Islet of Langerhans (tissue), 1 donor: ENCODE data around the gene RAMACL.
"Not testable (repeated sequence)": the region's sequence is repeated elsewhere in the genome, so short reads cannot be mapped to it uniquely, and the experiment has no call there.

Source experiments
- FAIRE-seq: peaks from one replicate; lab custom pipeline; 2011; peaks lifted over from hg19 to GRCh38; lab: Jason Lieb, UNC

RAMACL gene

DNA sequence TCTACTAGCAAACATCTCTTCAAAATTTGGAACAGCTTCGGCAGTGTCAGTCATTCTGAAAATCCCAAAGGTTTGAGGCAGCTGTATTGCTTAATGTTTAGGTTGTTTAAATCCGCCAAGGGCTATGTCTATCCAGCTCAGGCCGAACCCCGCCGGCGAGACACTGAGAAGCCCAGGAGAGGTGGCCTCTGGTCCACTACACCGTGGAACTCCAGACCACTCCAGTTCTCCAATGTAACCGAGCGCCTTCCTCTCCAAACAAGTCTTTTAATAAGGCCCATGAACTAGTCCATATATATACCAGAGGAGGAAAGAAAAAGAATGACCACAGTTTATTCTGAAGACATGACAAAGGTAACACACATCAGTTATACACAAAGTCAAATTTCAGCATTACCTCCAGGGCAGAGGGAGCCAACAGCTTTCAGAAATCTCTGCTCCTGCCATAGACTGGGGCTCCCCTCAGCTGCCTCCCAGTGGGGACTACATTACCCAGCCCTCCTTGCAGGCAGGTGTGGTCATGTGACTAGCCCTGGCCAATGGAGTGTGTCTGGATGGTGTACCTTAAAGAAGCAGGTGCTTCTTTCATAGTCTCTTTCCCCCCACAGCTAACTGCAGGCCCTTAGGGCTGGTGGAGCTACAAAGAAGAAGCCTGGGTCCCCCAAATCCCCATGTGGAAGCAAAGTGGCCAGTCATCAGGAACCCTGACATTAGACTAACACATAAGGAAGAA is at the start of gene RAMACL:
RAMACL (minus strand) TSS at position 255 of the 733 bp plus-strand sequence; CDS start at position 54, 201 bp downstream.
- no peak for FAIRE-seq

DNA sequence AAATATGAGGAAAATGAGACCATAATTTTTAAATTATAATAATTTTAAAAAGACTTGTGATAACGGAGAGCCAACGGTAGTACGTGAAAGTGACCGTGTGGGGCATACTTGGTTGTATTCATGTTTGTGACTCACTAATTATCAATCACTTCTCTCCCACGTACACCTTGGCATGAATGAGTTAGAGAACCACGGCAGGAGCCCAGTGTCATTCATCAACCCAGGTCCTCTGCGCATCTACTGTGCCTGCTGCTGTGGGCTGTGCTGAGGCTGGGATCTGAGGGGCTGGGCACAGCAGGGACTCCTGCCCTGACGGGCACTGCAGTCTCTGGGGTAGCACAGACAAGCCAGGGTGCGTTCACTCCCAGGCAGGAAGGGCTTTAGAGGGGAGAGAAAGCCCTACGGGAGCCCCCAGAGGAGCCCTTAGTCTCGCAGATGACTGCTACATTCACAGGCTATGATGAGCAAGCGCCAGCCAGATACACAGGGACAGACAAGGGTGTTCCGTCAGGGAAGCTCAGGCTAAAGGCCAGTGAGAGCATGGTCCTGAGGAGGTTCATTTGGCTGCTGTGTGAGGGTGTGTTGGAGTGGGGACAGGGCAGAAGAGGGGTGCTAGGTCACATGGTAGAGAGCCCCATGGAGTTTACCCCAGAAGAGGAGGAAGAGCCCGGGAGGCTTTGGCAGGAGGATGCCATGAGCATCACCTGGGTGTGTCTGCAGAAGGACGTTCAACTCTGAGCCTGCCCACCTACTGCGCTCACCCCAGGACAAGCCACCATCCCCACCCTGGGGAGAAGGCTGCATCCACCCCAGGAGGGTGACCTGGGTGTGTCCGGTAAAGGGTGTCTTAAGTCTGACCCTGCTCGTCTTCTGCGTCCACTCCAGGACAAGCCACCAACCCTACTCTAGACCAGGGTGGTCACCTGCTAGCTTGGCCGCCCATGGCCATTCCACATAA is 48.8 kb upstream of the RAMACL start:
- FAIRE-seq = no peak

DNA sequence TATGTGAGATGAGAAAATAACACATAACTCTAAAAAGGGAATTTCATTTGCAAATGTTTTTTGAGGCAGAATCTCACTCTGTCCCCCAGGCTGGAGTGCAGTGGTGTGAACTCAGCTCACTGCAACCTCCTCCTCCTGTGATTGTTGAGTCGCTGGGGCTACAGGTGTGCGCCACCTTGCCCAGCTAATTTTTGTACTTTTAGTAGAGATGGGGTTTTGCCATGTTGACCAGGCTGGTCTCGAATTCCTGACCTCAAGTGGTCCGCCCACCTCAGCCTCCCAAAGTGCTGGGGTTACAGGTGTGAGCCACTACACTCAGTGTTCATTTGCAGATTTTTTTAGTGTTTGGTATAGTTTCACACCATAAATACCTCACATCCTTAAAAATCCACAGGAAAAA is 48.1 kb upstream of the RAMACL start:
- FAIRE-seq = not testable (repeated sequence)

DNA sequence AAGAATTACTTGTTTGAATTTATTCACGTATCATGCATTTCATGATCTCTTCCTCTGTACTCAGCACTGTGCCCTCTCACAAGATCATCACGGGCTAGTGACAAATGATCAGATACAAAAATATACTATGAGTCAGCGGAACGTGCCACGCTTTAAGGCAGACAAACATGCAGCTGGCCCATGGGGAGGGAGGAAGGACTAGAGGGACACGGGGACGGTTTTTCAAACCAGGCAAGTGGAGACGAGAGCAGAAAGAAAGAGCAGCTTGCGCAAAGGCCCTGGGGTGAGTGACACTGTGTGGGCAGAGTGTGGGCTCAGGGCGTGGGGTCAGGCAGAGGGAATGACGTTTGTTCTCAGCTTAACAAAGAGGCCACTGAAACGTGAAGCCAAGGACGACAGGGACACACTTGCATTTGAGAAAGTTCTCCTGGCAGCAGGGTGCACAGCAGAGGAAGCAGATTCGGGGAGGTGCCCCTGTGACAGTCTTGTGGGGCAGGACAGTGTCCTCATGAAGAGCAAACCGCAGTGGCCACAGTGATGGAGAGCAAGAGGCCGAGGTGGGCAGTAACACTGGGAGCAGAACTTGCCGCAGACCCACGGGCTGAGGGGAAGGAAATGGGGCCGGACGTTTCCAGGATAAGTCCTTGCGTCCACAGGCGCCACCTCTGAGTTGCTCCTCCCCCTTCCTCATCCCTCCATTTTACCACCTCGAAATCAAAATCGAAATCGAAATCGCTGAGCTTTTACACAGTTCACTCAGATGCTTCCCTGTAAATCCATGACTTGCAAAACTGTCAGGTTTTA is 47.5 kb upstream of the RAMACL start:
- FAIRE-seq = no peak

DNA sequence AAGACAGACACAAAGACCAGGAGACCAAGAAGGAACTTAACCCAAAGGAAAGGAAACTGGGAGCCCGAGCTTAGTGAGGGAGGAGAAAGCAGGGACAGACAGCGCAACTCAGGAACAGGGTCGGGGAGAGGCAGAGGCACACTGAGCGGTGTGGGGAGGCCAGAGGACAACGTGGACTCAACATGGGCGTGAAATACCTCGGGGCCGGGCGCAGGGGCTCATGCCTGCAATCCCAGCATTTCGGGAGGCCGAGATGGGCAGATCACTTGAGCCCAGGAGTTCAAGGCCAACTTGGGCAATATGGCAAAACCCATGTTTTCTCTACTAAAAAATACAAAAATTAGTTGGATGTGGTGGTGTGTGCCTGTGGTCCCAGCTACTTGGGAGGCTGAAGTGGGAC is 46.3 kb upstream of the RAMACL start:
- FAIRE-seq = no peak

DNA sequence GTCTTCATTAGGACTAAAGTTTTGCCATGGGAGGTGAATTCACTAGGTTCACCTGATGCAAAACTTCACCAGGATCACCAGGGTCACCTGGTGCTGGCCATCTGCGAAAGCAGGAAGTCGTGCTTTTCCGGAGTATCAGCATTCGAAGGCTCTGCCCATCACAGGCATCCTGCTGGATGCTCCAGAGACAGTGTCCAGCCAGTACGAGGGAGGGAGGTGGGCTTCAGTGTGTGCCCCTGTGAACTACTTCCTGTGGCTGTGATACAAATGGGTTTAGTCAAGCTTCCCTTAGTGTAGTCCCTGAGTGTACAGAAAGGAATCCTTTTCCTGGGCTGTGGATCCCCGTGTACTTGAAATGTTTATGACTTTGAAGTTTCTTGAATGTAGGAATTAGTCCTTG is 44.0 kb upstream of the RAMACL start:
- no peak for FAIRE-seq

DNA sequence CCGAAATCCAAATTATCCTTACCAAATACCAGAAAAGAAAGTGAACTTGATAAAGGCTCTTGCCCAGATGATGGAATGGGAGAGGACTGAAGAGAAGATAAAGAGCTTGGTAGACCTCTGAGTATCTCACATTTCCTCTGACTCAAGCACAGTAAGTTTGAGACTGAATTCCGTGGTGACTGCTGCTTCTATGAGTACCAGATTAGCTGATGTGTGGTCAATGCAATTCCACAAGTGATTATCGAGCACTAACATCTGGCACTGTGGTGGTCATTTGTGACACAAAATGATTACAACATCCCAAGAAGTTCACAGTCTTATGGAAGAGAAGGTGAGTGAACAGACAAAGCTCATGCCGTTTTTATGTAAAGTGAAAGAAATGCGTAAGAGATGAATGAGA is 43.1 kb upstream of the RAMACL start:
- FAIRE-seq = no peak

DNA sequence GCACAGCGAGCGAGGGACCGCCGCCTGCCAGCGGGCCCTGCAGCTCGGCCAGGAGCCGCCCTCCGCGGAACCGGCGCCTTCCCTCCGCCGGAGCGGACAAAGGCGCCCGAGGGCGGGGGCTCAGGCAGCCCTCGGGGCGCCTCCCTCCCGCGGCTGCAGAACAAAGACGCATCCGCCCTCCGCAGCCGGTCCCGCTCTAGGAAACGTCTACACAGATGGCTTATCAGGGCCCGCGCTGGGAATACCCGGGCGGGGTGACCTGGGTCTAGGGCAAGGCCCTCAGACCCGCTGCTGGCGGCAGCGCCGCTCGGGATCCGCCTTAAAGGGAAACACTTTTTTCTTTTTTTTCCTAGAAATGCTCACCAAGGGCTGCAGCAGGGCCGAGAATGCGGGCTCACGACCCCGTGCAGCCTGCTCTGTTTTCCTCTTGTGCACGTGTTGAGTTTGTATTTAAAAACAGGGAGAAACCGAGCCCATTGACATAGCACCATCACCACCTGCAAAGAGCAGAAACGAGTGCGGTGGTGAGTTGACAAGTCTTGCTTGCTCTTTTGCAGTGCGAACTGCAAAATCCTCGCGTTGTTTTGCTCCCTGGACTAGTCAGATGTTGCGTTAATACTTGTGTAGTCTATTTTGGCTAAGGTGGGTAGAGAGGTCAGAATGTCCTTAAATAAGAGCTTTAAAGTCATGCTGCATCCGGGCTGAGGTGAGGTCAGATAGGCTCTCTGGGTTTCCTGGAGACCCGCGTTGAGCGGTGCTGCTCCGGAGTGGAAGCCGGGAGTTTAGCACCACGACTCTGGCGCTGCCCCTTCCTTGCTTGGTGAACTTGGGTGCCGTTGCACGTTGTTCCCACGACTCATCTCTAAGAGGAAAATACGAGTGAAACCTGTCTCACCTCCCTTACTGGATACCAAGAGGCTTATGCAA is 41.7 kb upstream of the RAMACL start:
- FAIRE-seq = no peak

DNA sequence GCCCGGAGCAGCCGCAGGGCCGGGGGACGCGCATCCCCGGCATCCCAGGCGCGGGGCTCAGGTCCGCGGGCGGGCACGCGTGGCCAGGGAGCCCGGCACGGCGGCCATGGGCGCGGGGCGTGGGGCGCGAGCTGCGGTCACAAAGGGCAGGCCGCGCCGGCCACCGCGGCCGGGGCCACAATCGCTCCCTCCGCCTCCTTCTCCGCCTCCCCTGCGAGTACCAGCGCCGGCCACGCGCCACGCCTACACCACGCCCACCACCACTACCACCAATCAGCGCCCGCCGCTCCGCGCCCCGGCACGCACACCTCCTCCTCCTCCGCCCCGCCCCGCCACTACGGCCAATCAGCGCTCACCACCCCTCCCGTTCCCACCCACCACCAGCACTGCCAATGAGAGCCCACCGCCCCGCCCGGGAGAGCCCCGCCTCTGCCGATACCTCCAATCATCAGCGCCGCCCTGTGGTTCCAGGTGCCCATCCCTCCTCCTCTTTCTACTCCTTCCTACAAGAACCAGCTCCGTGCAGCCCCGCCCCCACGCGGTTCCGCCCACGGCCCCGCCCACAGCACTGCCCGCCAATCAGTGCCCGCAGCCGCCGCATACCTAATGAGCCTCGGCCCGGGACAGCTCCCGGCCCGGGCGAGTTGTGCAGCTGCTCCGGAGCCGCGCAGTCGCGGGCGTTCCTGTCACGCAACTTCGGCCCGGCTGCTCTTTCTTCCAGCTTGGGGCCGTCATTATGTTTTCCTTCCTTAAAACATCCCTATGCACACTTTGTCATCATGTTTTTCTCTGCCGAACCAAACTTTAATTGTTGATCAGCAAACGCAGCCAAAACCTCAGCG is 40.8 kb upstream of the RAMACL start, which contains the start of gene RPS6KA2:
RPS6KA2 (minus strand) TSS at position 219 of the 842 bp plus-strand sequence. CDS start 232 bp downstream, outside the sequence.
- no peak for FAIRE-seq

DNA sequence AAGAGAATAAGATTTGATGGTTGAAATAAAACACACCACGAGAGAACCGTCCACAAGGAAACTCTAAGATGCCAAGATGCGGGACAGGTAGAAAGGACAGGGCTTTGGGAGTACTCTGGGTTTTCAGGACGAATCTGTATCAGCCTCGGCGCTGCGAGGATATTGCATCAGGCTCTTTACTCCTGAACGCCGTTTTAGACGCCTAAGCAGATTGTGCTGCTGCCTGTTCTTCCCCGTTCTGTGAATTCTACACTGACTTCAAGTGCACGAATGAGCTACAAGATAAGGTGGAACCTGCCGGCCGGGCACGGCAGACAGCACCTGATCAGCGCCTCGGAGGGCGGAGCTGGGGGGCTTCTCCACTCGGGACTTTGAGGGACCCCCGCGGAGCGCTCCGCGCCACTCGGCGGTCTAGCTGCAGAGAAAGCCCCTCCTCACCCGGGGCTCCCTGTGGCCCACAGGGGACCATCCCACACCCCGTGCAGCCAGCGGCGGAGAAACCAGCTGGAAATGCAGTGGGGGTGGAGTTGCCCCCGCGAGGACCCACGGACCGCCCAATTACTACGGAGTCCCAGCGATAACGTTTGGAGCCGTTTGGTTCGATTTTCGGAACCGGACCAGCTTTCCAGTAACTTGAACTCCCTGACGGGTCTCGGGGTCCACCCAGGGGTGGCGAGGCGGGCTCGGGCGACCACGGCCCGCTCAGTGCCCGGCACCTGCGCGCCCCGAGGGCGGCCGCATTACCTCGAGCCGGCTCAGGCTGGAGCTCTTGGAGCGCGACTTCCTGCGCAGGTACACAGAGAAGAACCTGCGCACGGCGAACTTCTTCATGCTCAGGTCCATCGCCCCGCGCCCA is 39.9 kb upstream of the RAMACL start:
- no peak for FAIRE-seq

DNA sequence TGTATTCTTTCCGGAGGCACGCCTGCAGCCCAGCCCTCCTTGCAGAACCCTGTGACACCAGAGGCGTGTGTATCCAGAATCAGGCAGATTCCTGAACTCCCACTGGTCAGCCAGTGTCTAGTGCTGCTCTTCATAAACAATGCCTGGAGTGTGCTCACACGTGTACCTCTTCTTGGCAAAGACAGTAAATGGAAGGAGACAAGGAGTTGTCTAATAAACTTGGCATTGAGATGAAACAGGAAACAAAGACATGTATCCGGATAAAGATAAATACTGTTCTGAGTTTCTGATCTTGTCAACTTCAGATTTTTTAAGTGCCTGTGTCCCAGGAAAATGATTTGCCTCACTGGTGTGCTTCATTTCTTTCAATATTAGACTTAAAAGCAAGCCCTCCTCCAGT is 38.9 kb upstream of the RAMACL start:
- FAIRE-seq = no peak

DNA sequence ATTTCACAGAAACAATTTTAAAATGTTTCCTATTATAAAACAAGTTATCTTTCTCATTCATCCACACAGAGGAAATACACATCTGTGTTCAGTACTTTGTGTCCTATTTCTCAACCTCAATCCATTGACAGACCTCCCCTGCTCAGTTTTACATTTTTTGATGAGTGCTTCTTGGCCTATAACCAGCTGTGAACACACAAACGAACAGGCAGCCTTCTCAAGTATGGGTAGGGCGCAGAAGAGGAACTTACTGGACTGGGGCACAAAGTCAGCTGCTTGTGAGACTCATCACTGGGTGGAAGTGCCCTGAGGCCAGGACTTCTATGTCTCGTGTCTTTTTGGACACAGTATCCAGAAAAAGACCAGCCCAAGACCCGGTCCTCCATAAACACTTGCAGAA is 37.8 kb upstream of the RAMACL start:
- FAIRE-seq = no peak

DNA sequence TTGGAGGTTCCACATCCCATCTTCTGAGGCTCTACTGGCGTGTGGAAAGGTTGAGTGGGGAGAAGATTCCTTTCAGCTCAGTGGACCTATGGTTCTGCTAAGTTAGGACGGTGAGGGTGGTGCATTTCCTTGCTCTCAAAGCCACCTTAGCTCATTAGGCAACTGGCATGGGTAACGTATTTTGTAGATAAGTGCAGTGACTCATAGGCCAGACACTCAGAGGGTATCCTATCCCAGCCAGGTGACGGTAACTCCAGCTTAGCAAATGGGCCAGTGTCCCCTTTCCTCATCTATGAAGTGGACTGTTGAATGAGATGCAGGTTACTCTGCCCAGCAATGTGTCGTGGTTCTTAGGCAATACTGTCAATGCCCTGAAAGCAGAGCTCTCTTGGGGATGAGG is 36.8 kb upstream of the RAMACL start:
- no peak for FAIRE-seq

DNA sequence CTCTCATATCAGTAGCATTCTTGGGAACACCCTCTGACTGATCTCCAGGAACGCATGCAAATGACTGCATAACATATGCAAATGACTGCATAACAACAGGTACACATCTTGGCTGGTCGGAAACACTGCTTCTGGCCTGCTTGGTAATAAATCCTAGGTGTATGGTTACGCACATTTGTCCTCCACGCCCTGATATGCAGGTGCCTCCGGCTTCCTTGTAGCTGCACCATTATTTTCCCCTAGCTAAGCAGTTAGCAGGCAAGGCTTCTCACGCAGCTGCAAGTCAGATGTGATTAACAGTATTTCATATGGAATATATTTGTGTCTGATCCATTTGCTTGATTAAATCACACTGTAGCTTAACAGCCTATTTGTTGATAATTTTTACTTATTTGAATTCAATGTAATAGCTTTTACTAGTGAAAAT is 34.6 kb upstream of the RAMACL start:
- no peak for FAIRE-seq

DNA sequence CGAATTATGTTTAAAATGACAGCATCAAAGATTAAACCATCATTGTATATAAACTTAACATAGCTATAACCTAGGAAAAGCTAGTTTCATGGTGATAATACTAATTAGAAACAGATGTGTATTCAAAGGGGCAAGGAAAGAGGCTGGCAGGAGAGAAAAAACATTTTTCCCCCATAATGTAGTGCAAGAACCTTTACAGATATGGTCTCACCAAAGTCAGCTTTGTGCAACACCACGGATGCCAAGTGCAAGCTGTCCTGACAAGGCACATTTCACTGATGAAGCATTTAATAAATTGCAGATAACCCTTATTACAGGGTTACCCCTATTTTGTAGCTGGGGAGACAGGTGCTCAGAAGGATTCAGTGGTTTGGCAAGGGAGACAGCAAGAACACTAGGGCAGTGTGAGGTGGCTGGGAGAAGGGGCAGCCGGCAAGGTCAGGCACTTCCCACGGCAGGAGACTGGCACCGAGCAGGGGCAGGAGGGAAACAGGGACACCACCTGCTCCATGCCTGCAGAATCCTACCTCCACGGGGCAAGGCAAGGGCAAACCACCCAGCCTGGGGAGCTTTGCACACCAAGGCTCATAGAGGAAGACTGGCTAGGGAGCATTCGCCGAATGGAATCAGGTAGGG is 34.1 kb upstream of the RAMACL start:
- FAIRE-seq = no peak

DNA sequence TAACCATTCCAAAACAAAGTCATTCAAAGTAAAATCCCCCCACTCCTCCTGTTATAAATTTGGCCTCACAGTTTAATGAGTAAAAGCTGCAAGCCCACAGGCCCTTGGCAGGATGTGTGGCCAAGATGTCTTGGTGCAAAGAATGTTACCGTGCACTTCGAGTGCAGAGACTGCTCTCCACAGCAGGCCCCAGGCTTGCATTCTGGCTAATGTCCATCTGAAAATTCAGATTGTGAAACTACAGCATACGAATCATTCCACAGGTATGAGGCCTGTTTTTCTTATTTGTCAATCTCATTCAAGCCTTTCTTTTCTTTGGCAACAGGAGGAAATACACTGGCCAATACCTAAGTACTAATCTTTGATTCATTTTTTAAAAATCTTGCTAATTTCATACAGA is 33.4 kb upstream of the RAMACL start:
- FAIRE-seq = no peak

DNA sequence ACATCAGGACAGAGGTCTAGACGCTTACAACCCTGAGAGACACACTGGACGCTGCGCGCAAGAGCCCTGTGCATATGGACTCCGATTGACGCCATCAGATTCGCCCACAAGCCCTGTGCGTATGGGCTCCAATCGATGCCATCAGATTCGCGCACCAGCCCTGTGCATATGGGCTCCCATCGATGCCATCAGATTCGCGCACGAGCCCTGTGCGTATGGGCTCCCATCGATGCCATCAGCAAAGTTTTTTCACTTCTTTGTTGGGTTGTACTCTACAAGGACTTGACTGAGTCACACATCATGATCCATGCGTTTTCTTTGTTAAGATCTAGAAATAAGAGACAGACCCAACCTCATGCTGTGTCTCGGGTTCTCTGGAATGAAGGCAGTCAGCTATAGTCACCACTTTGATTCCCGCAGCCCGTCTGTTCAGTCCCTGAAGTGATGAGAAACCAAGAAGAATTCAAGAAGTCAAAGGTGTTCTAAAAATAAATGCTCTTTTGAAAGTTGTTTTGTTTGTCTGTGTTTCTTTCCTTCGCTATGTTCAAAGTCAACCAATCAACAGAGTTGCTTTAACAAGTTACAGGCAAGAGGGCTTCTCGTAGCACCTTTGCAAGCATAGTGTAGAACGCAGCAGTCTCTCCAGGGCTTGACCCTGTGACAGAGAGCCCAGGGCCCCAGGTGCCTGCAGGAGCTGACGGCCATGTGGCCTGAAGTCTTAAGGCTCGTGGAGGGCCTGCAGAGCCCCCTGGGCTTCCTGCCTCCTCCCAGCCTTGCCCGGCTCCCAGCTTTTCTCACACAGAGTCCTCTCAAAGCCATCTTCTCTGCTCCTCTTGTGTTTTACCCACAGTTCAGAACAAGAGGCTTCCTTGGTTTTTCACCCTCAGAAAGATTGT is 32.6 kb upstream of the RAMACL start:
- FAIRE-seq = no peak

DNA sequence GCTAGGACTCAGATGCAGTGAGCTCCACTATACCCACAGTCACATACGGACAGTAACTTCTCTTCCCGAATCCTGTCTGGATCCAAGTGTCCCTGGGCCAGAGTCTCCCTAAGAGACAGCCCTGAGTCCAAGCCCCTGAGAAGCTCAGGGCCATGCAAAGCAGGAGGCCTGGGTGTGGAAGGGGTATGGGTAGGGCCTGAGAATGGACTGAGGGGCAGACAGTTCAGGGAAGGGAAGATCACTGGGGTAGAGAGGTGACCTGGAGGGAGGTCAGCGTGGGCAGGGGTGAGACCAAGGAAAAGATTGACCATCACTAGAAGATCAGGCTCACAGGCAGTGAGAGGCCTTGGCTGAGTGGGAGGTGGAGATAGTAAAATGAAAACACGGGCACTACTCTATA is 31.8 kb upstream of the RAMACL start:
- FAIRE-seq = no peak
